GM19025 (cell line): ENCODE data around the gene FANCD2OS.
"Not testable (repeated sequence)": the region's sequence is repeated elsewhere in the genome, so short reads cannot be mapped to it uniquely, and the experiment has no call there.

Experiments
- ATAC-seq: cut with Tn5 transposase; IDR thresholded peaks from one replicate; pipeline ENCODE4 v1.9.1; 2021; ENCODE audit warnings: mild to moderate bottlenecking, low read depth, moderate library complexity; ENCODE audit not compliant: unreplicated experiment

The FANCD2OS gene

DNA sequence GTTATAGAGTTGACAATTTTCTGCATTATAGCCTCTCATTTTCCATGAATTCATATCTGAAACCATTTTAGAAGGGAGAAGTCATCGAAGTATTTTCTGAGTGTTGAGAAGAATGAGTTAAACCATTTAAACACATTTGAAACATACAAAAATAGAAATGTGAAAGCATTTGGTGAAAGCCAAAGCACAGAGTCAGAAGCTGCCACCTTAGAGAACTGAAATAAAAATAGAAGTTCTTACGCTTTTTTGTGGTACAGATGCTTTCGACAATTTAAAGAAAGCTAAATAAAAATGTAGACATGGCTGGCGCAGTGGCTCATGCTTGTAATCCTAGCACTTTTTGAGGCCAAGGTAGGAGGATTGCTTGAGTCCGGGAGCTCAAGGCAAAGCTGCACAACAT lies 9.0 kb downstream of the FANCD2OS start:
- ATAC-seq = no peak

DNA sequence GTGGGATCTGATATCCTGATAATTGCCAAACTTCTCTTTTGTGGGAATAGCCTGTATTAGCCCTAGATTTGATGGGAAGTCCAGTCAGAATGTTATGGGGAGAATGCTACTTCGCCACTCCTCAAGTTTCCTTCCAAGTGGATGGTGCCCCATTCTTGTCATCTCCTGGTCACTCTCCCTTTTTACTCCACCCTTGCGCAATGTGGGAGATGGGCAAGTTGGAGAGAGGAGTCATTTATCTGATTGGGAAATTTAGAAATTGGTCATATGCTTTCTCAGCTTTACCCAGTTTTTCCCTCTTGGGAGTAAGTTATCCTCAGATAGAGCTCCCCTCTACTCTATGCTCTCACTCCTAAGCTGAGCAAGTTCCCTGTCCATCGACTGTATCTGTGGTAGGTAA lies 14.4 kb downstream of the FANCD2OS start:
- ATAC-seq = no peak

DNA sequence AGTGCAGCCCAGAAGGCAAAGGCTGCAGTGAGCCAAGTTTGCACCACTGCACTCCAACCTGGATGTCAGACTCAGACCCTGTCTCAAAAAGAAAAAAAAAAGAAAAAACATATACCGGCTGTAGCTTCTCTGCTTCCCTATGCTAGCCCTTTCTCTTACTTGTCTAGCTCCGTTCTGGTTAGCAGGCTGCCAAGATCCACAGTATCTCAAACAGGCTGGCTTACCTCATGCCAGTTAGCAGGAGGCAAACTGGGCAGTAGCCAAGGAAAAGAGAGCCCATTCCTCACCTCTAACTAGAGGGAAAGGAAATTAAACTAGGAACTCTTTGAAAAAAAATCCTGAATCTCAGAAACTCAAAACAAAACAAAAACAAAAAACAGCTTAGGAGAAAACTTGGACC lies 16.7 kb downstream of the FANCD2OS start:
- not testable (repeated sequence) for ATAC-seq

DNA sequence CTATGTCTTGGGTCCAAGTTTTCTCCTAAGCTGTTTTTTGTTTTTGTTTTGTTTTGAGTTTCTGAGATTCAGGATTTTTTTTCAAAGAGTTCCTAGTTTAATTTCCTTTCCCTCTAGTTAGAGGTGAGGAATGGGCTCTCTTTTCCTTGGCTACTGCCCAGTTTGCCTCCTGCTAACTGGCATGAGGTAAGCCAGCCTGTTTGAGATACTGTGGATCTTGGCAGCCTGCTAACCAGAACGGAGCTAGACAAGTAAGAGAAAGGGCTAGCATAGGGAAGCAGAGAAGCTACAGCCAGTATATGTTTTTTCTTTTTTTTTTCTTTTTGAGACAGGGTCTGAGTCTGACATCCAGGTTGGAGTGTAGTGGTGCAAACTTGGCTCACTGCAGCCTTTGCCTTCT lies 17.3 kb downstream of the FANCD2OS start:
- not testable (repeated sequence) for ATAC-seq

DNA sequence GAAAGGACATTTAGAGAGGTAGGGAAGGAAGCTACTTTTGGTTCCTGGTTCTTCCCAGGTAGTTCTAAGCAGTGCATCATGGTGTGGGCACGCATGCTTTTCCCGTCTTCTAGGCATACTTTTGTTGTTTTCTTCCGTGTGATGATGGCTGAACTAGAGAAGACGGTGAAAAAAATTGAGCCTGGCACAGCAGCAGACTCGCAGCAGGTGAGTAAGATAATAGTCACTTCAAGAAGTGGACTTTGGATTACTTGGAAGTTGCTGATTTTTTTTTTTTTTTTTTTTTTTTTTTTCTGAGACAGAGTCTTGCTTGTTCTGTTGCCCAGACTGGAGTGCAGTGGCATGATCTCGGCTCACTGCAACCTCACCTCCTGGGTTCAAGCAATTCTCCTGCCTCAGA lies 17.9 kb downstream of the FANCD2OS start:
- no peak for ATAC-seq

DNA sequence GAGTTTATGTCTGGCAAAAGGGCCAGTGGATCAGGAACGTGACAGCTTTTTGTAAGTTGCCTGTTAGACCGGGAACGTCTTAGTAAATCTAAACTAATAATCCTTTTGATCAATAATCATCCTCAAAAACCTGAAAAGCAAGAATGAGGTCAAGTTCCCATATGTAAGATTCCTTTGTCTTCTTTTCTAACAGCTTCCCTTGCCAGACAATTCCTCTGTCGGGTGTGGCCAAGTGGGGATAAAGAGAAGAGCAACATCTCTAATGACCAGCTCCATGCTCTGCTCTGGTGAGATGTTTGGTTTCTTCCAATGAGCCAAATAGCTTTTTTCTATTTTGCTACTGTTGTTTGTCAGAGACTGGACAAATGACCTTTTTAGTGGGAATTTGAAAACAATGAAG lies 19.8 kb downstream of the FANCD2OS start:
- ATAC-seq = no peak

DNA sequence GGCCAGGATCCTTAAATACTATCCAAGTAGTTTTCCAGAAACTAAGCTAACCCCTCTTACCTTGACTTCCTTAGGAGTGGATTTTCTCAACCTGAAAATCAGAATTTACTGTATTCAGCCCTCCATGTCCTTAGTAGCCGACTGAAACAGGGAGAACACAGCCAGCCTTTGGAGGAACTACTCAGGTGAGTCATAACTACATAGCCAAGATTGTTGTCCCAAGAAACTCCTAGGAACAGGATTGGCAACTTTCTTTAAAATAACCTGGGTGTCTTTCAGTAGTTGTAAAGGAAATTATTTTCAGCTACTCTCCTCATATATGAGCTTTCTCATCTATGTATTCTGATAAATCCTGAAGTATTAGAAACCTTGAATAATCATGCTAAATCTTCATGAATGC lies 22.3 kb downstream of the FANCD2OS start:
- no peak for ATAC-seq

DNA sequence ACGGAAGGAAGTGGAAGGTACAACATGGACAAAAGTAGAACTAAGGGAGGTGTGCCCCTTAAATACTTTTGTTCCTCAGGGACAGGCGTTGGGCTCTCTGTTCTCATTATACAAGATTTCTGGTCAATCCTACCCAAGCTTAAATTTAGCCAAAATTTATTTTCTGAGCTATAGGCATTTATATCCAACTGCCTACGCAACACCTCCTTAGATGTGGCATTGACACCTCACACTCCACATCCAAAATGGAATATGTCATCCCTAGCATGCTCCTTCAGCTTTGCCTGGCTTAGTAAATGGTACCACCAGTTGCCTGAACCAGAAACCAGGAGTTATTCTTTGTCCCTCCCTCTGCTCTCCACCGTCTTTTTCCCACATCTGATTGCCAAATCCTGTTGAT lies 26.2 kb downstream of the FANCD2OS start:
- ATAC-seq = no peak

DNA sequence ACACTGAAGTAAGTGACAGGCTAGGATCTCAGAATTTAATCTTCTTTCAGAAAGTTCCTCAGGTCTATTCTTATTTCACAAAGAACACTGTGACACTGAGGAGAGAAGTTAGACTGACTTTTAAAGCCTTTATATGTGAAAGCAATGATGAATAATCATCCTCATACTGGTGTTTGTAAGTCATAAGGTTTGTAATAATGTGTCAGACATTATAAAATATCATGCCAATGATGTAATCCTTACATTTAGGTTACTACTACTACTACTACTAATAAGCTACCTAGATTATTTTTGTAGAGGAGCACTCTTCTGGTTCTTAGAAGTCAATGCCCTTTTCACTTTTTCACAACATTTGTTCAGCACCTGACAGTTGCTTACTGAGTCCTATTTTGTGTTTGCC lies 33.4 kb downstream of the FANCD2OS start:
- no peak for ATAC-seq

DNA sequence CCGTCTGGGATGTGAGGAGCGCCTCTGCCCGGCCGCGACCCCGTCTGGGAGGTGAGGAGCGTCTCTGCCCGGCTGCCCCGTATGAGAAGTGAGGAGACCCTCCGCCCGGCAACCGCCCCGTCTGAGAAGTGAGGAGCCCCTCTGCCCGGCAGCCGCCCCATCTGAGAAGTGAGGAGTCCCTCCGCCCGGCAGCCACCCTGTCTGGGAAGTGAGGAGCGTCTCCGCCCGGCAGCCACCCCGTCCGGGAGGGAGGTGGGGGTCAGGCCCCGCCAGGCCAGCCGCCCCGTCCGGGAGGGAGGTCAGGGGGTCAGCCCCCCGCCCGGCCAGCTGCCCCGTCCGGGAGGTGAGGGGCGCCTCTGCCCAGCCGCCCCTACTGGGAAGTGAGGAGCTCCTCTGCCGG lies 38.0 kb downstream of the FANCD2OS start:
- not testable (repeated sequence) for ATAC-seq

DNA sequence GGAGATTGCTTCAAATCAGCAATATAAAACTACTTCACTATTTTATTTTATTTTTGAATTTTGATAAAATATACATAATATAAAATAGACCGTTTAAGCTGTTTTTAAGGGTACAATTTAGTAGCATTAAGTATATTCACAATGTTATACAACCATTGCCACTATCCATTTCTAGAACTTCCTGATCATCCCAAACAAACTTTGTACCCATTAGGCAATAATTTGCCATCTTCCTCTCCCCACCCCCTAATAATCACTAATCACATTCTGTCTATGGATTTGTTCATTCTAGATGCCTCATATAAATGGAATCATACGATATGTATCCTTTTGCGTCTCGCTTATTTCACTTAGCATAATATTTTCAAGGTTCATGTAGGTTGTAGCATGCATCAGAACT lies 53.0 kb downstream of the FANCD2OS start:
- ATAC-seq = no peak
